Measurements from ENCODE around the gene ARV1. TPM values are rescaled to one million over a fixed set of nuclear protein-coding genes. Genes with fewer than 3 reads are reported as not detected.

Gene ARV1
- polyA plus RNA-seq, 1 donor (not counting 4 experiments of a cell fraction or from before 2014, with no cell fraction given) = 38.1 TPM

- DNase-seq (ENCODE audit: low read depth, low spot score) (no peak), FAIRE-seq (no peak)
- dilution Hi-C loops (cut with MboI; ENCODE audit: extremely low pct_ligation_motif_present, low sequenced_read_pairs) = no loop called here
- Histone ChIP-seq H3K9me1 (ENCODE audit: control insufficient read depth, extremely low read depth, insufficient read depth, low read length) (no peaks in the 10 kb centered on the region), H3K27ac (ENCODE audit: control insufficient read depth, insufficient read depth, low read length) (no peak overlapping the region), H4K20me1 (ENCODE audit: control insufficient read depth, extremely low read depth, insufficient read depth, low read length) (no peaks in the 10 kb centered on the region), H3K4me1 (ENCODE audit: control insufficient read depth, extremely low read depth, insufficient read depth, low read length) (peaks cover 3% of the 10 kb centered on the region), H3K36me3 (ENCODE audit: control insufficient read depth in 2 of 2, extremely low read depth in 1 of 2, insufficient read depth in 2 of 2, low read length in 2 of 2) (peaks cover 0 to 1% of the 10 kb centered on the region in 2 experiments), H3K9me3 (ENCODE audit: control insufficient read depth, low read depth, low read length) (no peaks in the 10 kb centered on the region), H3K27me3 (ENCODE audit: control insufficient read depth, extremely low read depth, insufficient read depth, low read length) (no peaks in the 10 kb centered on the region), H3K4me3 (ENCODE audit: control insufficient read depth in 2 of 3, extremely low read depth in 1 of 3, insufficient read depth in 2 of 3, low read depth in 1 of 3, low read length in 3 of 3) (no peak overlapping the region), H3K79me2 (ENCODE audit: control insufficient read depth, insufficient read depth, low read length) (no peaks in the 10 kb centered on the region), H3K4me2 (ENCODE audit: control insufficient read depth, extremely low read depth, insufficient read depth, low read depth, low read length) (no peak overlapping the region), H3K9ac (ENCODE audit: control insufficient read depth, extremely low read depth, insufficient read depth, low read length) (no peak overlapping the region), H2AFZ (ENCODE audit: control insufficient read depth, low read length) (no peak overlapping the region)
- no peak for TF ChIP-seq CTCF (optimal IDR thresholded peaks at IDR 0.05 in 1 of 3, IDR thresholded peaks at IDR 0.05 in 1 of 3, conservative IDR thresholded peaks at IDR 0.05 in 1 of 3; ENCODE audit: extremely low read depth in 1 of 3, insufficient read depth in 2 of 3, low read length in 3 of 3)
- TF ChIP-seq EZH2 (IDR thresholded peaks at IDR 0.05; ENCODE audit: low read length) = no peak
Observed at GRCh38 chr1:230935852-230936251, 43.0 kb upstream of the ARV1 start.

GRCh38 chr1:230936475-230936874, 42.4 kb upstream of the ARV1 start:
- Histone ChIP-seq H3K27ac (ENCODE audit: control insufficient read depth, insufficient read depth, low read length) (no peak overlapping the region), H3K36me3 (ENCODE audit: control insufficient read depth in 2 of 2, extremely low read depth in 1 of 2, insufficient read depth in 2 of 2, low read length in 2 of 2) (peaks cover 0 to 1% of the 10 kb centered on the region in 2 experiments), H3K4me3 (ENCODE audit: control insufficient read depth in 2 of 3, extremely low read depth in 1 of 3, insufficient read depth in 2 of 3, low read depth in 1 of 3, low read length in 3 of 3) (no peak overlapping the region), H2AFZ (ENCODE audit: control insufficient read depth, low read length) (no peak overlapping the region), H3K4me1 (ENCODE audit: control insufficient read depth, extremely low read depth, insufficient read depth, low read length) (no peaks in the 10 kb centered on the region), H3K9ac (ENCODE audit: control insufficient read depth, extremely low read depth, insufficient read depth, low read length) (no peak overlapping the region), H4K20me1 (ENCODE audit: control insufficient read depth, extremely low read depth, insufficient read depth, low read length) (no peaks in the 10 kb centered on the region), H3K9me1 (ENCODE audit: control insufficient read depth, extremely low read depth, insufficient read depth, low read length) (no peaks in the 10 kb centered on the region), H3K9me3 (ENCODE audit: control insufficient read depth, low read depth, low read length) (no peaks in the 10 kb centered on the region), H3K4me2 (ENCODE audit: control insufficient read depth, extremely low read depth, insufficient read depth, low read depth, low read length) (no peak overlapping the region), H3K79me2 (ENCODE audit: control insufficient read depth, insufficient read depth, low read length) (no peaks in the 10 kb centered on the region), H3K27me3 (ENCODE audit: control insufficient read depth, extremely low read depth, insufficient read depth, low read length) (no peaks in the 10 kb centered on the region)
- no peak for TF ChIP-seq EZH2 (IDR thresholded peaks at IDR 0.05; ENCODE audit: low read length)
- TF ChIP-seq CTCF (optimal IDR thresholded peaks at IDR 0.05 in 1 of 3, IDR thresholded peaks at IDR 0.05 in 1 of 3, conservative IDR thresholded peaks at IDR 0.05 in 1 of 3; ENCODE audit: extremely low read depth in 1 of 3, insufficient read depth in 2 of 3, low read length in 3 of 3) = no peak
- DNase-seq (ENCODE audit: low read depth, low spot score) (no peak), FAIRE-seq (no peak)
- dilution Hi-C loops (cut with MboI; ENCODE audit: extremely low pct_ligation_motif_present, low sequenced_read_pairs) = no loop called here
